GM19463 (cell line): ENCODE measurements around the gene CAMLG.
"Not testable (repeated sequence)": the region's sequence is repeated elsewhere in the genome, so short reads cannot be mapped to it uniquely, and the experiment has no call there.

Experiments
- ATAC-seq: cut with Tn5 transposase; IDR thresholded peaks from one replicate; pipeline ENCODE4 v1.9.1; 2021; ENCODE audit warnings: mild to moderate bottlenecking, moderate library complexity; ENCODE audit not compliant: unreplicated experiment

The CAMLG gene

GRCh38 chr5:134738133-134738962, at the start of gene CAMLG:
CAMLG (plus strand) TSS chr5:134738548; CDS start chr5:134738621, 73 bp downstream.
- ATAC-seq: peak; percentile 98

- not testable (repeated sequence) for ATAC-seq
Measured at GRCh38 chr5:134690144-134690543, 48.2 kb upstream of the CAMLG start.

GRCh38 chr5:134692722-134693121, 45.6 kb upstream of the CAMLG start:
- ATAC-seq: no peak

GRCh38 chr5:134708301-134708700, 30.0 kb upstream of the CAMLG start:
- ATAC-seq: no peak

GRCh38 chr5:134714120-134714519, 24.2 kb upstream of the CAMLG start:
- no peak for ATAC-seq

- no peak for ATAC-seq
Measured at GRCh38 chr5:134714541-134714940, 23.8 kb upstream of the CAMLG start.

- not testable (repeated sequence) for ATAC-seq
Measured at GRCh38 chr5:134715466-134715865, 22.9 kb upstream of the CAMLG start.

- no peak for ATAC-seq
Measured at GRCh38 chr5:134724872-134725271, 13.5 kb upstream of the CAMLG start.

- no peak for ATAC-seq
Measured at GRCh38 chr5:134732819-134733218, 5.5 kb upstream of the CAMLG start.

GRCh38 chr5:134735243-134735642, 3.1 kb upstream of the CAMLG start:
- ATAC-seq: no peak

GRCh38 chr5:134736173-134736812, 2.1 kb upstream of the CAMLG start:
- ATAC-seq: no peak

GRCh38 chr5:134738963-134739661, 764 bp downstream of the CAMLG start:
- ATAC-seq: no peak

- no peak for ATAC-seq
Measured at GRCh38 chr5:134741052-134741451, 2.7 kb downstream of the CAMLG start.

GRCh38 chr5:134742134-134742533, 3.8 kb downstream of the CAMLG start:
- ATAC-seq: no peak

GRCh38 chr5:134749415-134749814, 11.1 kb downstream of the CAMLG start:
- no peak for ATAC-seq

- ATAC-seq: no peak
Measured at GRCh38 chr5:134758176-134758503, 19.8 kb downstream of the CAMLG start.

GRCh38 chr5:134758504-134759341, 20.4 kb downstream of the CAMLG start, which contains the start of gene DDX46:
DDX46 (plus strand) TSS chr5:134758779; CDS start chr5:134758939, 160 bp downstream.
- ATAC-seq: peak; percentile 99

- ATAC-seq: not testable (repeated sequence)
Measured at GRCh38 chr5:134767528-134768291, 29.4 kb downstream of the CAMLG start.

GRCh38 chr5:134769206-134769605, 30.9 kb downstream of the CAMLG start:
- ATAC-seq: no peak
